COR-L47 (cell line): ENCODE measurements around the gene SLC14A1.

Source experiments
- DNase-seq: peaks from one replicate; lab custom pipeline; 2025; lab: John Stamatoyannopoulos, UW

SLC14A1 gene

DNA sequence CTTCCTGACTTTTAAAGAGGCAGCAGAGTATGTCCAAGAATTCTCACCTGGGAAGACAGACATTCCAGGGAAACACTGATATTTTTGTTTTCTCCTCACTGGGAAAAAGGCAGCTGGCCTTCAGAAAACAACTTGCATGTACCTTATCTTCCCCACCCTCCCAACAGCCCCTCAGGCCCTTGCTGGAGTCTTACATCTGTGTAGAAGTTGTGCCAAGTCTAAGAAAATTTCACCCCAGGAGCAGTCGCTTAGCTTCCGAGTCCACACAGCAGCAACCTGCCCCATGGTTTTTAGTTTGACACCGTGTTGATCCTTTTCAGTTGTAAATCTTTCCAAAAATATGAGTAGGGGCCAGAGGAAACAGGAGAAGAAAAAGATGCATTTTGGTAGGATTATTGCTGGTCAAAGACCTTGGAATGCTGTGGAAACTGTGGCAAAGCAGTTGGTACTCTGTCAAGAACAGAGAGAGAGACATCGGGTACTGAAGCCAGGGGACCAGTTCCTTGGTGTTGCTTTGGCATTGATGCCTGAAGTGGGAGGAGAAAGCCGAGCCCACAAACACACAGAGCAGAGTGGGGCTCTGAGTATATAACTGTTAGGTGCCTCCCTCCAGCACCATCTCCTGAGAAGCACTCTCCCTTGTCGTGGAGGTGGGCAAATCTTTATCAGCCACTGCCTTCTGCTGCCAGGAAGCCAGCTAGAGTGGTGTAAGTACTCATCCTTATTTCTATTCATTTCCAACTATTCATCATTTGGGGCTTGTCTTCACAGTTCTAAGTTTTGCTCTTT lies at the start of gene SLC14A1:
Gene SLC14A1, plus strand, starts transcription at position 615 of the 789 bp plus-strand sequence. CDS start 6,140 bp downstream, outside the sequence.
- DNase-seq, result no peak

DNA sequence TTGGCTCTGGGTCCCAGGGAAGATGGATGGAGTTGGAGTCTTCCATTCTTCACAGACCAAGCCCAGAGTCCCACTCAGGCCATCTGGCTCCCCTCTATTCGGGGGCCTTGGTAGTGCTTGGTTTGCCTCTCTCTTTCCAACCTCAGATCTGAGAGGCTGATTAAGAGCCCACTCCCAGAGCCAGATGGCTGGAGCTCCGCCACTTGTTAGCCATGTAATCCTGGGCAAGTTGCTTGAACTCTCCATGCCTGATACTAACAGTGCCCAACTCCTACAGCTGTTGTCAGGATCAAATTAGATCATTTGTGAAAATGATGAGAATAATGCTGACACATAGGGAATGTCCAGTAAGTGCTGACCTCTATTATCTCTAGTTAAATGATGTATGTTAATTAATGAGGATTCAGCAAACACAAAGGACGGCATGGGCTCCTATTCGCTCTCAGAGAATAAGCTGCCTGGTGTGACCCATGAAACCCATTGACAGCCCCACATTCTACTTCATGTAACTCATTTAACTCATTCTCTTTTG lies 46.6 kb upstream of the SLC14A1 start:
- DNase-seq, result no peak

DNA sequence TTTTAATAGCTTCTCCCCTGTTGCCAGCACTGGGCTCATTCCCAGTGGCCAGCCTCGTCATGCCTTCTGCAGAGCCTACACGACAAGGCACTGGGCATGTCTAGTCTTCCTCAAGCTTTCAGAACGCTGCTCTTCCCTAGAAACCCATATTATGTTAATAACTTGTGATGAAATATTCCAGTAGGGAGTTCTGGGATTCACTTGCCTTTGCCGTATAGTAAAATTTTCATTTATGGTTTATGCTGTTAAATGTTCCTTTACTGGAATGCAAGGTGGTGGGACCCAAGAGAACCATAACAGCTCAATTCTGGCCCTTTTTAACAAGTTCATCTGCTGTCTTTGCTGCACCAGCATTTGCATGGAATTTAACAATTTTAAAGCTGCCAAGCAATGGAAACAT lies 45.5 kb upstream of the SLC14A1 start:
- DNase-seq, result no peak

DNA sequence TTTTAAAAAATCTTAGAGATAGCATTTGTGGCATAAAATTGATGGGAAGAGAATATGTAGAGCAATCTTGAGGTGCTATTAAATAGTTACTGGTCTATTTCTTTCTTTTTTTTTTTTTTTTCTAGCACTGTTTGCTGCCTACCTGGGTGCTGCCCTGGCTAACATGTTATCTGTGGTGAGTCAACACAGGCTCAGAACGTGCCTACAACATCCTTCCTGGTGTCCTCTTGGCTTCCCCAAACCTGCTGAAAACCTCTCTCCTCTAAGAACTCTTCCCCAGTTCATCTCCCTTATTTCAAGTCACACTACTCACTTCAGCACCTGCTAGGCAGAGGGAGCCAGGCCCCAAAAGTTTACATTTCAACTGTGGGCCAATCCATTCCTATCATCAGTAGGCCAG lies 45.1 kb upstream of the SLC14A1 start:
- no peak for DNase-seq

DNA sequence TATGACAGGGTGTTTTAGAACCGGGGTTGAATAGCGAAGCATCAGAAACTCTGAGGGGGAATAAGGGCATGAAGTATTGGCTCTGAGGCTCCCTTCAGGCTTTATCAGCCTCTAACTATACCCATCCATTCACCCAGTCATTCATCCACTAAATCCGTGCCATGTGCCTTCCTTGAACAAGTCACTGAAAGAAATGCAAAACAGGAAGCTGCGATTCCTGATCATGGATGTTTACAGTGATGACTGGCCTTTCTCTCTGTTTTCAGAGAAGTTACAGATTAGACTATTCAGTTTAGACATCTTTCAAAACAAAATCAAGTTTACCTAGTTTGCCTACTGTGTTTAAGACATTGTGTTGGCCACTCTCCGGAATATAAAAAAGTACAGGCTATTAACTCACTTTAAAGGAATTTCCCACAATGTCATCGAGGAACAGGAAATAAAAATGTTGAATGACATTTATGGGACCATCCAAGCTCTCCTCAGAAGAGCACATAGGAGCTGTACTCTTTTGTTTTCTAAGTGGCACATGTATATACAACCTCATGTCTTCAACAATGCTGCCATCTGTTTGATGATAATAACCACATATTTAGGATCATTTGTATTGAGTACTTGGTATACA lies 43.8 kb upstream of the SLC14A1 start:
- DNase-seq, result no peak

DNA sequence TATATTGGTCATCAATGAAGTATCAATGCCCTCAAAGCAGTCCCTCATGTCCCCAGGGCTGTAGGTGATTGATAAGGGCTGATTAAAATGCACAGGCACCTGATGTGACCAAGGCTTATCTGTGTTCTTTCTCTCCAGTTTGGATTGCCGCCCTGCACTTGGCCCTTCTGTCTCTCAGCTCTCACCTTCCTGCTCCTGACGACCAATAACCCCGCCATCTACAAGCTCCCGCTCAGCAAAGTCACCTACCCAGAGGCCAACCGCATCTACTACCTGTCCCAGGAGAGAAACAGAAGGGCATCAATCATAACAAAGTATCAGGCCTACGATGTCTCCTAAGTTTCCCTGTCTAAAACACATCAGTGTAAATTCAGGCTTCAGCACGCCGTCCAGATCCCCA lies 41.8 kb upstream of the SLC14A1 start:
- DNase-seq, result no peak

DNA sequence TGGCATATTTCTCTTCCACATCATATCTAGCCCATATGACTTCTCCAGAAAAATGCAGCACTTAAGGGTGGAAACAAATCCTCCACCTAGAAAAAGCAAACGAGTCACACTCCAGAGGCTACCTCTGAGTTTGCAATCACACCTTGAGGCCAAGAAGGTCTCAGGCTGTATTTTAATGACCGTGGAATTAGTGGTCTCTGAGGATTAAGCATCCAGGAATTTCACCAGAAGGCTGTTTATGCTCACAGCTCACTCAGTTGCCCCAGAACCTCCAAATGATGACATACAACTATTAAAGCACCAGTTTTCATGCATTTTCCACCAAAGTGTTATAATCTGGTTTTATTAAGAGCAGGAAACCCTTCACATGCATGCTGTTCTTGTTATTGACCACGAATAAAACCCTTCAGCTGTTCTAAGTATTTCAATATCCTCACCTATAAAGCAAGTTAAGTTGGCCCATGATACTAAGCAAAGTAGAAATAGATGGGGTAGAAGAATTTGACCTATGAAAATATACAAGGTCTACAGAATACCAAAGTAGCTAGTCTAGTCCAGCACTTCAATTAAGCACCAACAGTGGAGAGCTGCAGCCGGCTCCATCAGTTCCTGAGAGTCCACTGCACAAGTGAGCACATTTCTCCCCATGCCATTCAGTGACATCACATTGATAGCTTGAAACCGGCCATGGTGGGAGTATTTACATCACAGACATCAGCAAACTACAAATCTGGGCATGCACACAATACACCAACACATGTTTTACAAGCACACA lies 39.5 kb upstream of the SLC14A1 start:
- DNase-seq, result no peak

DNA sequence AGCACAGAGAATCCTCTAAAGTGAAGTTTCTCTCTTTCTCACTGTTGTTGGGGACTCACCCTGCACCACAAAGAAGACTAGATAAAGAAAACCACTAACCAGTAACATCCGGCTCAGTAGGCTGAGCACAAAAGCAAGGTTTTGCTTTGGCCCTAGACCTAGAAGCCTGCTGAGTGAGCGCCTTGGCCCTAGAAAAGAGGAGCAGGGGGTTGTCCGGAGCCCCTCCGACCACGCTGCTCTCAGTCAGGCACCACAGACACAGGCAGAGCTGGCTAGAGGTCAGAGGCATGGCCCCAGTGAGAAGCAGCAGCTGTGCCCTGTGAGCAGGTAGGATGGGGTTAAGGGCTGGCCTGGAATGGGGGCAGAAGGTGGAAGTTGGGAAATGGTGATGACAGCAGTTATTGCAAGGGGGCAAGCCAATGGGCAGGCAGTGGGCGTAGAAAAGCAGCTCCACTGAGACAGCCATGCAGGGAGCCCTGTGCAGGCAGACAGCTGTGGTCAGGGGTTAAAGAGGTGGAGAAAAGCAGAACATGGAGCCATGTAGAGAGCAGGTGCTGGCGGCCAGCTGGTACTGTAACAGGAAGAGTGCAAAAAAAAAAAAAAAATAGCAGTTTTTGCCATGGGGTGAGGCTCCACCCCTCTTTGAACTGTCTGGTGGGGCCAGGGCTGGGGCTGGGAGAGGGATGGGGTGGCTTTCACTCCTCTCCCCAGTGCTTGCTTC lies 36.9 kb upstream of the SLC14A1 start:
- no peak for DNase-seq

DNA sequence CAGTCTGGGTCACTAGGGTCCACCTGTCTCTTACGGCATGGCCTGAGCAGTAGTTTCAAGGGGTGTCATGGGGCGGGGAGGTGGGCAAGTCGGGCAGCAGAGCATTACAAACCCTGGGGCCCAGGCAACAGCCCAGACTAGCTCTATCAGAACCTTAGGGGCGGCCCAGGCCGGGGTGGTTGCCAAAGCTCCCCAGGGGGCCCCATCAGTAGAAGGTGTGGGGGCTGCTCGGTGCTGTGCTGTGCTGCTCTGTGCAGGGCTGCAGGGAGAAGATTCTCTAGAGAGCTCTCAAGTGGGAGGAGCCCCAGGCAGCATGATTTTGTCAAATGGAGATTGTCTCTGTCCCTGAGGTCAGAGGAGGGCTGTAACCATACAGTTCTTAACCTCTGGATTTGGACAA lies 36.4 kb upstream of the SLC14A1 start:
- peak; percentile 49 for DNase-seq

DNA sequence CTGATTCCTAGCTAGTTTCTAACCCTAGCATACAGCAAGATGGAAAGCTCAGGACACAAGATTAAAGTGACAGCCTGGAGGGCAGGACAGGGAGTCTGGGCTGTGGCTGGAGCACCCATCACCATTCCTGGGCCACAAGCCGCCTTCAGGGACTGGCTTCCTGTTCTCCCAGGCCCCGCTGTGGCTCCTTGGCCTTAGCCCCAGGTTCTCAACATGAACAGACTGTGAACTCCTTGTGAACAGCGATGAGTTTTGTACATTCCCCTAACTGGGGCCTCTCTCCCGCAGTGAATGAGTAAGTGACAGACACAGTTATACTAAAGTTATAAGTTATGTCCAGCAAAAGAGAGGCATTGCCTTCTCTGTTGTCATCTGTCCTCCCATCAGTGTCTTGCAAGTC lies 35.9 kb upstream of the SLC14A1 start:
- DNase-seq, result no peak

DNA sequence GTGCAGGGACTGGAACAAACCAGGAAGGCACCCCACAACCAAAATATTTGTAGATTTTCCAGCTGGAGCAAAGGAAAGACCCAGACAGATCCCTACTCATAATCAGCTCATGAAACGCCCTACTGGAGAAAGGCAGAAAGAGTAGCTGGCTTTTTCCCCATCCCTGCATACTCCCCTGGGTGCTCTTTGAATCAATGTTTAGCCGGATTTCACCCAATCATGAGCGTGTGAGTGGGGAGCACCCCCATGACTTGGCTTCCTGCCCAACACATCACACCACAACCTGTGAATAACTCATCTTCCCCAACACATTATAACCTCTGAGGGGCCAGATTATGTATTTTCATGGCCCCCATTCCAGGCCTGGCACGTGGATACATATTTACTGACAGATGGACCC lies 35.1 kb upstream of the SLC14A1 start:
- DNase-seq, result peak; percentile 10

DNA sequence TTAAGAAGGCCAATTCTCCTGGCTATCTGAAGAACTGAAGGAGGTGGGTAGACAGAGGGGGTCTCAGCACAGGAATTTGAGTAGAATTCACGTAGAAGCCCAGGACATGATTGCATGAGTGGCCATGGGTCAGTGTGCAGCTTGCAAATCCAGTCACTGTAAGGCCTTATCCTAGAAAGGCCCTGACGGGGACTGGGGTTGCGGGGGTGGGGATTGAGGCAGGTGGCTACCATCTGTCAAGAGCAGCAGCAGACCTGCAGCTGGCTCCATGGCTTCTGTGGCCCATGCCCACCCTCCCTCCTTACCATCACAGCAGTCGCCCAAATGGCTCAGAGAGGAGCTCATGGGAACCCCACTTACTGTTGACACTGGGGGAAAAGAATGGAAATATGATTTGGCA lies 34.6 kb upstream of the SLC14A1 start:
- DNase-seq, result no peak

DNA sequence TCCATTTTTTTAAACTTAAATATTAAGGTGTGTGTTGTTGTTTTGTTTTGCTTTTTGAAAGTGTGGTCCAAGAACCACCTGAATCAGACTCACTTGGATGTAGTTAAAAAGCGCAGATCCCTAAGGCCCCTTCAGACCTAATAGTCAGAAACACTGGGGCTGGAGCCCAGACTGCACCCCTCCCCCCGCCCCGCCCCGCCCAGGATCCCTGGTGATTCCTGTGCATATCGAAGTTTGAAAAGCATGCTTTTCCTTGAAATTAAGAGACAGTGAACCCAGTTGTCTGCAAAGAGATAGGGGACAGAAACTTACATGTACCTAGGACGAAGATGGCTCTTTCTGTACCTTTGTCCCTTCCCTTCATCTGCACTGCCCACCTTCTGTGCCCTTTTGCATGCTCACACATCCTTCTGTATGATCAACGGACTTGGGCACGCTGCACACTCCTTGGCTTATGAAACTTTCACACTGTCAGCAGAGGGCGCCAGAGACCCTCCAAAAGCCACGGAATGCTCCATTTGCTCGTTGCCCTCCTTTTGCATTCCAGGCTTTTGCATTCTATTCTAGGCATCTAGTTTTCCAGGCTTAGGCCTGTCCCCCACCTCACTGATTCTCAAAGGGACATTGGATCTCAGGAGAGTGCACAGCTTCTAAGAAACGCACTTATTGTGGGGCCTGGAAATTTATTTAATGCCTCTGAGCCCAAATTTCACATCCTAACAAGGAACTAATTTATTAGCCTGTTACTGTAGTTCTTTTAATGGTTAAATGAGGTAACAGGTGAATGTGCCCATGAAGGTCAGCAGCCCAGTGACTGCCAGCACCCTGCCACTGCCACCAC lies 32.8 kb upstream of the SLC14A1 start:
- peak; percentile 71 for DNase-seq

DNA sequence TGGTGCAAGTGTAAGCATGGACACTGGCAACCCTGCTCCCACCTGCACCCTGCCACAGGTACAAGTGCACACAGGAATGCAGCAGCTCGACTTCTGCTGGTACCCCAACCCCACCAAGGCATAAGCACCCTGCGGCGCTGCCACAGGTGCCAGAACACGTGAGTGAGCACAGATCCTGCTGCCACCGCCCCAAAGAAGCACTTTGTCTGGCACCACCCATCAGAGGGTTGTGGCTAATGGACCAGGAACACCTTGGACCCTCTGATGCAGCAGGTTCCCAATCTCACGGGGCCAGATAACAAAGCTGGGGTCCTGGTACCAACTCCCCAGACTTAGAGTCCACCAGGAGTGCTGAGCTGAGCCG lies 32.2 kb upstream of the SLC14A1 start:
- DNase-seq, result no peak

DNA sequence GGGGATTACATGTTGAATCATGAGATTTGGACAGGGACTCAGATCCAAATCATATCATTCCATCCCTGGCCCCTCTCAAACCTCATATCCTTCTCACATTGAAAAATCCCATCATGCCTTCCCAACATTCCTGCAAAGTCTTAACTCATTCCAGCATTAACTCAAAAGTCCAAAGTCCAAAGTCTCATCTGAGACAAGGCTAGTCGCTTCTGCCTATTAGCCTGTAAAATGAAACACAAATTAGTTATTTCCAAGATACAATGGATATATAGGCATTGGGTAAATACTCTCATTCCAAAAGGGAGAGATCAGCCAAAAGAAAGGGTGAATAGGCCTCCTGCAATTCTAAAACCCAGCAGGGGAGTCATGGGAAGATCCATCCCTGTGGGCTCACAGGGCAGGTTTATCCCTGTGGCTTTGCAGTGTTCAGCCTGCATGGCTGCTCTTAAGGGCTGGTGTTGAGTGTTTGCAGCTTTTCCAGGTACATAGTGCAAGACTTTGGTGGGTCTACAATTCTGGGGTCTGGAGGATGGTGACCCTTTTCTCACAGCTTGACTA lies 21.2 kb upstream of the SLC14A1 start:
- no peak for DNase-seq

DNA sequence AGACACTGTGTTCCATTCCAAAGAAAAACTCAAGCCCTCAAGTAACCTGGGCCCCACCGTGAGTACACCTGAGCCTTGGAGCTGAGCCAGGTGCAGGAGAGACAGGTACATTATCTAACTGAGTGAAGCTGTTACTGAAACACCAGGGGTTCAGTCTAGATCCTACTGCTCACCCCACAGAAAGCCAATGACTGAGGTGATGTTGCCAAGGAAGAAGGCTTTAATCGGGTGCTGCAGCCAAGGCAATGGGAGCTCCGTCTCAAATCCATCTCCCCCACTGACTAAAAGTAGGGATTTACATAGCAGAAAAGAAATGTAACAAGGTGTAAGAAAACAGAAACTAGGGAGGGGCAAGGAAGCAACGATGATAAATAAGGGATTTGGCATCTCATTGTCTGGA lies 15.2 kb upstream of the SLC14A1 start:
- DNase-seq, result no peak

DNA sequence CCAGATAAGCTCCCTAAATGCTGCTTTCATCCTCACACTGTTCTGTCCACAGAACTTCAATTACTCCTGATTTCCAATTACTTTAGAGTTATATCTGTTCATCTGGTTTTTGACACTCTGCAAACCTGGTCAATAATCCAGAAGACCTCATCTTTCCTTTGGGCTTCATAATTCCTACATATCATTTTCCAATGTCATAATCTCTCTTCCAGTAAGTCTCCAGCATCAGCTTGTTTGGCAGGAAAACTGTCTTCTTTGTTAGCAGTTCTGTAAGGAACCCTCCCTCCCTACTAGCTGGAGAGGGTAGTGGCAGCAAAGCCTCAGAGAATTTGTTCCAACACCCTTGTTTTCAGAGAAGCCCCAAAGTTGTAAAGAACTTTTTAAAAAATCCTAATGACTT lies 11.9 kb upstream of the SLC14A1 start:
- no peak for DNase-seq

DNA sequence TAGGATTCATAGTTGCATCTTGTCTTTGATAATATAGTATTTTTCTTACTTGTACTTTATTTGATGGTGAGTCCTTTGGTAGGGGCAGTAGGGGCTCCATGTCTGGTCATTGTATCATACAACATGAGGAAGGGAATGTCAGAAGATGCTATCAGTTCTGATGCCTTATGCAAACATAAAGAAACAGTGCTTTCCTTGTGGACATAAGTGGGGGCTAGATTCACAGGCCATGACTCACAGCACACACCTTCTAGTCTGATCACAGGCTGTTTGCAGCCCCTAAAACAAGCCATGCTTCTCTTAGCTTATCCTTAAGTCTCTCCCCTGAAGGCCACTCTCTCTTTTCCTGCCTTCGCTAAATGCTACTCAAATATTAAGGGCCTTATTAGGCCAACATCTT lies 10.7 kb upstream of the SLC14A1 start:
- DNase-seq, result no peak

DNA sequence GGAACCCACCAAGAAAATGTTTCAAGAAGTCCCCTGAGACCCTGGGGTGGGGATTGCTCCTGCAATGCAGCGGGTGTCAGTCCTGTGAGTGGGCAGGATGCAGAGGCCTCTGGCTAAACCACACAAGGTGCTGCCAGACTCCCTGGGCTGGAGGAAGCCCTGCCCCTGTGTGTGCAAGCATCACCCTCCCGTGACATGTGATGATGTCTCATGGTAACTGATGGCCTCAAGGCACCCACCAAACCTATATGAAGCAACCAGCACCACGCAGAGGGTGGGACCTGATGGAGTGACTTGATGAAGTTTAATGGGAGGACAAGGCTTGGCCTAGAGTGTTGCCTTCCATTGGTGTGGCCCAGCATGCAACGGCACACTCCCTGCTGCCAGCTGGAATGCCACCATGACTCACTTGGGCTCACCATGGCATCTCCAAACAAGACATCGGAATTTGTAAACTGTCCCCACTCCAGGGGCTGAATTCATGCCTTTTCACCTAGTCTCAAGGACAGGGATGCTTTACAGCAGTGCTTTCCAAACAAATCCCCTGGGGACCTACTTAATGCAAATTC lies 8.7 kb upstream of the SLC14A1 start:
- no peak for DNase-seq

DNA sequence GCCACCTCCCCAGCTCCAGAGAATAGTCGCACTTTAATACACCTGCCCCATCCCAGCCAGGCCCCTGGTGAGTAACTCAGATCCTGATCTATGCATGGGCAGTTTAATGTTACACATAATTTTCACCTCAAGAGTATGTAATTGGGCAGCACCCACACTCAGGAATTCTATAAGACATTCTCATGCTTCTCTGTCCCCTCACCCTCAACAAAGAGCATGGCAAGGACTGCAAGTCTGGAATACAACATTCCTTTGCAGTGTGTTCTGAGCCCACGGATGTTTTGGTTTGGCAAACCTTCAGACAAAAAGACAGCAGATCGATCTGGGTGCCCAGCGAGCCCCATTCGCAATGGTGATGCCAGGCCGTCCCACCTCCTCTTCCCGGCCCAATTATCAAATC lies 4.9 kb upstream of the SLC14A1 start:
- DNase-seq, result no peak

DNA sequence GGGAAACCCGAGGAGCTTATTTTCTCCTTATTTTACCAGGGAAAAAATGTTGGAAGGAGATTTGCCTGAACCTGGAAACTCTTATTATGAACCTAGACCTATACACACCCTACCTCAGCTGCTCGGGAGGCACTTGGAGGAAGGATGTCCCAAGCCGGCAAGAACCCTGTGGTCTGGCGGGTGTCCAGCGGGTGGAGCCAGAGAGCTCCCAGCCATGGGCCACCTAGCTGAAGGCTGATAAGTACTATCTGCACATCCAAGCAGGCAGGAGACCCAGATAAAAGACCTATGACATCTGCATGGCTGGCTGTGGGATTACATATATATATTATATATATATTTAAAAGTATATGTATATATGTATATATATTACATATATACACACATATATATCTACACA lies 1.1 kb upstream of the SLC14A1 start:
- peak; percentile 66 for DNase-seq
